Activated CD4-positive, alpha-beta T cell treated with anti-CD3 and anti-CD28 coated beads, Interleukin-2, amount 50 U/mL, for 16 hours (primary cell): ENCODE measurements around the gene GPR42.
A peak's percentile ranks its signal among the peaks of the same experiment; 100 is the strongest.

Source experiments
- DNase-seq: peaks from one replicate; pipeline ENCODE4 v3.0.0-alpha.2; 2020

GPR42 gene

GRCh38 chr19:35370722-35371121, at the start of gene GPR42:
TSS of gene GPR42 (plus strand) at chr19:35371068. CDS start at chr19:35371360, 292 bp downstream.
- DNase-seq, result no peak

- no peak for DNase-seq
Measured at GRCh38 chr19:35321291-35321690, 49.6 kb upstream of the GPR42 start.

GRCh38 chr19:35322014-35322413, 48.9 kb upstream of the GPR42 start:
- DNase-seq, result no peak

GRCh38 chr19:35327642-35328041, 43.2 kb upstream of the GPR42 start:
- DNase-seq, result no peak

GRCh38 chr19:35328851-35329285, 42.0 kb upstream of the GPR42 start, which contains the start of gene CD22:
TSS of gene CD22 (plus strand) at chr19:35329187. CDS start at chr19:35332041, 2,854 bp downstream.
- no peak for DNase-seq

GRCh38 chr19:35329323-35329722, 41.5 kb upstream of the GPR42 start:
- no peak for DNase-seq

GRCh38 chr19:35330475-35330874, 40.4 kb upstream of the GPR42 start:
- DNase-seq, result no peak

GRCh38 chr19:35331551-35332214, 39.2 kb upstream of the GPR42 start:
- no peak for DNase-seq

GRCh38 chr19:35332817-35333216, 38.1 kb upstream of the GPR42 start:
- DNase-seq, result peak; percentile 16

GRCh38 chr19:35334144-35334753, 36.6 kb upstream of the GPR42 start:
- no peak for DNase-seq

GRCh38 chr19:35336166-35336955, 34.5 kb upstream of the GPR42 start:
- DNase-seq, result no peak

GRCh38 chr19:35337097-35337983, 33.5 kb upstream of the GPR42 start:
- DNase-seq, result no peak

- DNase-seq, result no peak
Measured at GRCh38 chr19:35337984-35338296, 32.9 kb upstream of the GPR42 start.

GRCh38 chr19:35340431-35340830, 30.4 kb upstream of the GPR42 start:
- DNase-seq, result no peak

GRCh38 chr19:35341006-35341405, 29.9 kb upstream of the GPR42 start:
- DNase-seq, result no peak

GRCh38 chr19:35341565-35342225, 29.2 kb upstream of the GPR42 start:
- no peak for DNase-seq

GRCh38 chr19:35342430-35342829, 28.4 kb upstream of the GPR42 start:
- no peak for DNase-seq

GRCh38 chr19:35344511-35345031, 26.3 kb upstream of the GPR42 start:
- DNase-seq, result no peak

- DNase-seq, result no peak
Measured at GRCh38 chr19:35345671-35346111, 25.2 kb upstream of the GPR42 start.

- DNase-seq, result peak; percentile 66
Measured at GRCh38 chr19:35346193-35347052, 24.4 kb upstream of the GPR42 start.
